AG04450 (cell line): Measurements from ENCODE around the gene PTH2. TPM values are rescaled to one million over a fixed set of nuclear protein-coding genes. Genes with fewer than 3 reads are reported as not detected.

Experiments
- CTCF ChIA-PET: fragments of 300-600, 350-600 bp; formaldehyde crosslinking; extraction: SDS; loops from one replicate; lab custom pipeline; 2022; ENCODE audit warnings: antibody characterized with exemption, inconsistent platforms; lab: Charles Lee
- POLR2A ChIA-PET: fragments of 350-600 bp; formaldehyde crosslinking; extraction: SDS; loops from one replicate; lab custom pipeline; 2021; ENCODE audit warnings: antibody characterized with exemption, inconsistent platforms; lab: Yijun Ruan, JAX
- DNase-seq: peaks from one replicate; pipeline ENCODE4 v3.0.0-alpha.2; 2011; ENCODE audit warnings: low read depth, low spot score
- H3K27ac ChIP-seq: one replicate; pipeline ENCODE4 v1.5.1; 2012; ENCODE audit warnings: low read depth, low read length, control low read depth
- H3K27me3 ChIP-seq: one replicate; pipeline ENCODE4 v1.6.0; 2012; ENCODE audit warnings: low read length; ENCODE audit not compliant: control insufficient read depth, insufficient read depth
- H3K4me3 ChIP-seq: 2 replicates; pipeline ENCODE4 v1.5.1; 2011; ENCODE audit warnings: mild to moderate bottlenecking, low read depth, low read length, control low read depth
- H3K9me3 ChIP-seq: 2 replicates; pipeline ENCODE4 v1.5.1; 2012; ENCODE audit warnings: low read length; ENCODE audit not compliant: control insufficient read depth, insufficient read depth
- polyA plus RNA-seq: library from polyadenylated mRNA; depleted of rRNA; stranded (reverse); fragments of >200 nt; gene quantifications from 2 replicates; pipeline ENCODE4 v1.2.3, GENCODE V29; 2011
- TF ChIP-seq, protein P1 (sequence below): IDR thresholded peaks from 2 replicates; pipeline ENCODE4 v1.5.1; 2011; ENCODE audit warnings: low read depth, low read length, control low read depth, inconsistent platforms

Gene PTH2
- polyA plus RNA-seq, 1 experiment: not detected

DNA sequence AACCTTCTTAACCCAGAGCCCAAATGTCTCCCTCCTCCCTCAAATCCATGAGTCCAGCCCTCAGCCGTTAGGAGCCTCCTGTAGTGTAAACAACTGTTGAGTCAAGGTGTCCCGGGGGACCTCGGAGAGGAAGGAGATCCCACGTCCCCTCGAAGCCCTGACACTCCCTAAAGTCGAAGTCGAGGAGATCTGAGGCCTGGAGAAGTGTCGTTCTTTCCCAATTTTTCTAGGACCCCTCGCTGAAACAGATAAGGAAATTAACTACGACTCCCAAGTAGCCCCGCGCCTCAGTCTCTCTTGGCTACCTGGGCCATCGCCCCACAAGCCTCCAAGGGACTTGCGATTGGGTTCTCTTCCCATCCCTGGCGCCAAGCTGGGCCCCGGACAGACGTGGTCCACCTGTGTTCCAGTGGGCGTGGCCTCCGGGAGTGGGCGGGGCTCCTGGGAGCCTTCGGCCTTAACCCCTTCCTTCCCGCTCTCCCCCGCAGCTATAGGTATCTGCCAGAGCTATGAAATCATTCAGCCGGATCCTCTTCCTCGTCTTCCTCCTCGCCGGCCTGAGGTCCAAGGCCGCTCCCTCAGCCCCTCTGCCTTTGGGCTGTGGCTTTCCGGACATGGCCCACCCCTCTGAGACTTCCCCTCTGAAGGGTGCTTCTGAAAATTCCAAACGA, 2.8 kb upstream of the PTH2 start:
- ChIA-PET POLR2A (no interaction called here), CTCF (interaction anchor here (1.6 kb wide), 1 partner anchor 125 kb away, joined by 4 read pairs; no protein-coding TSS in a partner anchor)
- Histone ChIP-seq H3K27me3 (peaks cover 93% of the 10 kb centered on the region), H3K9me3 (peaks cover 5% of the 10 kb centered on the region; the same call in 1 of the 2 replicates), H3K27ac (no peak overlapping the region), H3K4me3 (no peak overlapping the region)
- TF ChIP-seq, protein P1, sequence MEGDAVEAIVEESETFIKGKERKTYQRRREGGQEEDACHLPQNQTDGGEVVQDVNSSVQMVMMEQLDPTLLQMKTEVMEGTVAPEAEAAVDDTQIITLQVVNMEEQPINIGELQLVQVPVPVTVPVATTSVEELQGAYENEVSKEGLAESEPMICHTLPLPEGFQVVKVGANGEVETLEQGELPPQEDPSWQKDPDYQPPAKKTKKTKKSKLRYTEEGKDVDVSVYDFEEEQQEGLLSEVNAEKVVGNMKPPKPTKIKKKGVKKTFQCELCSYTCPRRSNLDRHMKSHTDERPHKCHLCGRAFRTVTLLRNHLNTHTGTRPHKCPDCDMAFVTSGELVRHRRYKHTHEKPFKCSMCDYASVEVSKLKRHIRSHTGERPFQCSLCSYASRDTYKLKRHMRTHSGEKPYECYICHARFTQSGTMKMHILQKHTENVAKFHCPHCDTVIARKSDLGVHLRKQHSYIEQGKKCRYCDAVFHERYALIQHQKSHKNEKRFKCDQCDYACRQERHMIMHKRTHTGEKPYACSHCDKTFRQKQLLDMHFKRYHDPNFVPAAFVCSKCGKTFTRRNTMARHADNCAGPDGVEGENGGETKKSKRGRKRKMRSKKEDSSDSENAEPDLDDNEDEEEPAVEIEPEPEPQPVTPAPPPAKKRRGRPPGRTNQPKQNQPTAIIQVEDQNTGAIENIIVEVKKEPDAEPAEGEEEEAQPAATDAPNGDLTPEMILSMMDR: no peak
- no peak for DNase-seq

DNA sequence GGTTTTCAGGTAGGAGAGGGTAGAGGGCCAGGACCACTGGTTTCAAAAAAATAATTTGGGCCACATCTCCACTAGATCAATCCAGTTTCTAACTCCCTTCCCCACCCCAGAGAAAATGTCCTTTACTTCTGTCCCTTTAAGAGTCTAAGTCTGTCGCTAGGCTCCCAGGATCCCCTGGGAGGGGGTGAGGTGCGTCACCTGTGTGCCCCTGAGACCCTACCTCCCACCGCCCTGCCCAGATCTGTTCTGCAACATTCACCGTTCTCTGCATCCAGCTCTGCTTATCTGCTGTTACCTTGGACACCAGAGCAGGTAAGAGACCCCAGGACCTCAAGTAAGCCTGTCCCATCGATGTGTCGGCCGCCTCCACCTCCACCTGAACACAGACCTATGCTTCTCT, 1.9 kb upstream of the PTH2 start, which contains the start of gene GFY:
Gene GFY, plus strand, starts transcription at position 211 of the 400 bp plus-strand sequence. CDS start 1,043 bp downstream, outside the sequence.
- no peak for DNase-seq
- Histone ChIP-seq H3K4me3 (no peak within 1 kb of the TSS), H3K27me3 (peaks cover 93% of the 10 kb centered on the region), H3K27ac (peak within 1 kb of the TSS; percentile 1), H3K9me3 (peaks cover 4% of the 10 kb centered on the region; the same call in 1 of the 2 replicates)
- ChIA-PET POLR2A (interaction anchor here (0.6 kb wide), 1 partner anchor 155 kb away, joined by 3 read pairs; the partner anchor contains the start of gene NOSIP), CTCF (no interaction called here)
- TF ChIP-seq, protein P1: no peak

DNA sequence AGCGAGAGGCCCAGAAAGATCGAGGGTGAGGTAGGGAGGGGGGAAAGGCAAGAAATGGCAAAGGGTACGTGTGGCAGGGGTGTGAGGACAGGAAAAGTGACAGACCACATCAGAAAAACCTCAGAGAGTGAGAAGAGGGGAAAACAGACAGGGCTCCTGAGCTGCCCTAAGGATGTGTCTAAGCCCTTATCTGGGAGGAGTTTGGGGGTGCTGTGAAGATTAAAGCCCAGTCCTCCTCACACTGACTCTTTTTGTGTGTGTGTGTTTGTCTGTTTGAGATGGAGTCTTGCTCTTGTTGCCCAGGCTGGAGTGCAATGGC, 703 bp upstream of the PTH2 start:
- Histone ChIP-seq H3K9me3 (peaks cover 4% of the 10 kb centered on the region; the same call in 1 of the 2 replicates), H3K27me3 (peaks cover 93% of the 10 kb centered on the region), H3K27ac (no peak overlapping the region), H3K4me3 (no peak overlapping the region)
- ChIA-PET CTCF (no interaction called here), POLR2A (no interaction called here)
- no peak for DNase-seq
- TF ChIP-seq, protein P1: no peak

DNA sequence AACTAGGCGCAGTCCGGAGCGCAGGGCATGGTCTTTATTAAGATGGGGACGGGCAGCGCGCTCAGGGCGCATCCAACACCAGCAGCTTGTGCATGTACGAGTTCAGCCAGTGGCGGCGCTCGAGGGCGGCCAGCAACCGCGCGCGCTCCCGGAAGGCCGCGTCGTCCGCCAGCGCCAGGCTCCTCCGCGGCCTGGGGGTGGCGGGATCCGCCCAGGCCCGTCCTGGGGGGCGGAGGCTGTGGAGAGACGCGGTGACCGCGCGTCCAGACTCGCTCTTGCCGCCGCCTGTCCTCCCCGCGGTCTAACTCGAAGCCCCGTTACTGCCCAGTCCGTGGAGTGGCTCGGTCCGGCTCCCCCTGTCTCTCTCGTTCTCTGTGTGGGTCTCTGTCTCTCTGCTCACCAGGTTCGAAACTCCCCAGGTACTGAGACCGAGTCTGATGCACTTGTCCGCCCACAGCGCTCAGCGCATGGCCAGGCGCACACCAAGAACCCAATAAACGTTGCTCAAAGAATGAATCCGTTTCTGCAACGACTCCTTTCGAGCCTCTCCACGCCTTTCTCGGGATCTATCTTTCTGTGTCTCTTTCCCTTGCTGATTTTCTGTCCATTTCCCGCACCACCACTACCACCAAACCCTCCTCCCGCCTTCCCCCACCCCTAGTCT, 702 bp downstream of the PTH2 start:
- Histone ChIP-seq H3K27ac (no peak overlapping the region), H3K4me3 (no peak overlapping the region), H3K9me3 (peaks cover 4% of the 10 kb centered on the region; the same call in 1 of the 2 replicates), H3K27me3 (peaks cover 89% of the 10 kb centered on the region)
- no peak for DNase-seq
- TF ChIP-seq, protein P1: 0 out of 2 replicates have a peak, but pooled peaks have one; percentile 22
- ChIA-PET CTCF (no interaction called here), POLR2A (no interaction called here)

DNA sequence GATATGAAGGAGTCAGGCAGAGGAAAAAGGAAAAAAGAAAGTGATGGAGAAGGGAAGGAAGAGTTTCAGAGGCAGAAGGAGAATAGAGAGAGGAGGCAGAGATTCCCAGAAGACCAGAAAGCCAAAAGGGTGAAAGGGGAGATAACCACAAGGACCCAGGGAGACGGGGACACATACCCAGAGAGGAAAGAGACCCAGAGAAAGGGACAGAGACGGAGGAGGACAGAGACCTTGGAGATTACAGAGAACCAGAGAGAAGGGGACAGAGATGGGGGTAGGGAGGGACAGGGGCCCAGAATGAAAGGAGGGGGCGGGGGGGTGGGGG, 1.4 kb downstream of the PTH2 start:
- H3K27ac ChIP-seq: no peak overlapping the region
- H3K27me3 ChIP-seq: peaks cover 89% of the 10 kb centered on the region
- H3K4me3 ChIP-seq: no peak overlapping the region
- H3K9me3 ChIP-seq: peaks cover 4% of the 10 kb centered on the region; the same call in 1 of the 2 replicates
- CTCF ChIA-PET: no interaction called here
- TF ChIP-seq, protein P1: no peak
- POLR2A ChIA-PET: no interaction called here
- no peak for DNase-seq
